ENCODE results near the gene HSH2D. TPM values are rescaled to one million over a fixed set of nuclear protein-coding genes. Genes with fewer than 3 reads are reported as not detected.
"Not testable (repeated sequence)": the region's sequence is repeated elsewhere in the genome, so short reads cannot be mapped to it uniquely, and the experiment has no call there.

The HSH2D gene
- total RNA-seq, 1 donor = not detected

GRCh38 chr19:16164222-16164890 lies 20.9 kb downstream of the HSH2D start:
- DNase-seq (ENCODE audit: low read depth) = no peak
- no peak overlapping the region for H3K4me3 ChIP-seq (ENCODE audit: low read depth, low read length)
- no peak for TF ChIP-seq CTCF (IDR thresholded peaks at IDR 0.05; ENCODE audit: insufficient read depth, low read depth, low read length)

- no peak for DNase-seq (ENCODE audit: low read depth)
- TF ChIP-seq CTCF (IDR thresholded peaks at IDR 0.05; ENCODE audit: insufficient read depth, low read depth, low read length) = no peak
- H3K4me3 ChIP-seq (ENCODE audit: low read depth, low read length) = no peak overlapping the region
Measured at GRCh38 chr19:16166417-16166816, 22.9 kb downstream of the HSH2D start.

- H3K4me3 ChIP-seq (ENCODE audit: low read depth, low read length) = no peak overlapping the region
- no peak for DNase-seq (ENCODE audit: low read depth)
- no peak for TF ChIP-seq CTCF (IDR thresholded peaks at IDR 0.05; ENCODE audit: insufficient read depth, low read depth, low read length)
Measured at GRCh38 chr19:16167055-16167454, 23.6 kb downstream of the HSH2D start.

- TF ChIP-seq CTCF (IDR thresholded peaks at IDR 0.05; ENCODE audit: insufficient read depth, low read depth, low read length) = no peak
- no peak overlapping the region for H3K4me3 ChIP-seq (ENCODE audit: low read depth, low read length)
- DNase-seq (ENCODE audit: low read depth) = peak; percentile 24
Measured at GRCh38 chr19:16168465-16169081, 25.1 kb downstream of the HSH2D start.

- TF ChIP-seq CTCF (IDR thresholded peaks at IDR 0.05; ENCODE audit: insufficient read depth, low read depth, low read length) = no peak
- no peak overlapping the region for H3K4me3 ChIP-seq (ENCODE audit: low read depth, low read length)
Measured at GRCh38 chr19:16170134-16170533, 26.6 kb downstream of the HSH2D start.

GRCh38 chr19:16175954-16176353 lies 32.5 kb downstream of the HSH2D start:
- H3K4me3 ChIP-seq (ENCODE audit: low read depth, low read length) = no peak overlapping the region
- no peak for TF ChIP-seq CTCF (IDR thresholded peaks at IDR 0.05; ENCODE audit: insufficient read depth, low read depth, low read length)
- no peak for DNase-seq (ENCODE audit: low read depth)

More at GRCh38 chr19:16170134-16170533, 26.6 kb downstream of the HSH2D start:
- DNase-seq (ENCODE audit: low read depth) = no peak

- not testable (repeated sequence) for H3K4me3 ChIP-seq (ENCODE audit: low read depth, low read length); DNase-seq (ENCODE audit: low read depth)
Measured at GRCh38 chr19:16178866-16179265, 35.4 kb downstream of the HSH2D start.
